Measurements from ENCODE around the gene TMEM178A.
"Not testable (repeated sequence)": the region's sequence is repeated elsewhere in the genome, so short reads cannot be mapped to it uniquely, and the experiment has no call there.

The TMEM178A gene

DNA sequence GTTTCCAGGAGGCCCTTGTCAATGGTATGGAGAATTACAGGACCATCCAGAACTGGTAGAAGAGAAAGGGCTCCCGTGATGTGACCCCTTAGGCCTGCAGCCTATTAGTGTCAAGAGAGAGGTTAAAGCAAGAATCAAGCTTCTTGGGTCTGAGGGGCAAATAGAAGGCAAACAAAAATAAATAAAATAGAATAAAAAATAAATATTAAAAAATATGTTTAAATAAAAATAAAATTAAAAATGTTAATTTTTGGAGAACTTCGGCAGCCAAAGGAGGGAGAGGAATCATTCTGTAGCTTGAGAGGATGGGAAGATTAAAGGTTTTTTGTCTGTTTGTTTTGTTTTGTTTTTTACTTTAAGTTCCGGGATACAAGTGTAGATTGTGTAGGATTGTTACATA is 15.2 kb upstream of the TMEM178A start:
- H3K27ac ChIP-seq (ENCODE audit: low read length) = no peak overlapping the region
- no peak for TF ChIP-seq EZH2 (IDR thresholded peaks at IDR 0.05; ENCODE audit: borderline replicate concordance, low read depth, low read length, severe bottlenecking)
- TF ChIP-seq, protein P1, sequence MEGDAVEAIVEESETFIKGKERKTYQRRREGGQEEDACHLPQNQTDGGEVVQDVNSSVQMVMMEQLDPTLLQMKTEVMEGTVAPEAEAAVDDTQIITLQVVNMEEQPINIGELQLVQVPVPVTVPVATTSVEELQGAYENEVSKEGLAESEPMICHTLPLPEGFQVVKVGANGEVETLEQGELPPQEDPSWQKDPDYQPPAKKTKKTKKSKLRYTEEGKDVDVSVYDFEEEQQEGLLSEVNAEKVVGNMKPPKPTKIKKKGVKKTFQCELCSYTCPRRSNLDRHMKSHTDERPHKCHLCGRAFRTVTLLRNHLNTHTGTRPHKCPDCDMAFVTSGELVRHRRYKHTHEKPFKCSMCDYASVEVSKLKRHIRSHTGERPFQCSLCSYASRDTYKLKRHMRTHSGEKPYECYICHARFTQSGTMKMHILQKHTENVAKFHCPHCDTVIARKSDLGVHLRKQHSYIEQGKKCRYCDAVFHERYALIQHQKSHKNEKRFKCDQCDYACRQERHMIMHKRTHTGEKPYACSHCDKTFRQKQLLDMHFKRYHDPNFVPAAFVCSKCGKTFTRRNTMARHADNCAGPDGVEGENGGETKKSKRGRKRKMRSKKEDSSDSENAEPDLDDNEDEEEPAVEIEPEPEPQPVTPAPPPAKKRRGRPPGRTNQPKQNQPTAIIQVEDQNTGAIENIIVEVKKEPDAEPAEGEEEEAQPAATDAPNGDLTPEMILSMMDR (IDR thresholded peaks at IDR 0.05; ENCODE audit: borderline replicate concordance, extremely low read depth, low read length, poor library complexity, severe bottlenecking) = no peak
- no peaks in the 10 kb centered on the region for H4K20me1 ChIP-seq (ENCODE audit: insufficient read depth, low read length)
- ATAC-seq (ENCODE audit: insufficient read depth, low read depth) = no peak
- H3K4me3 ChIP-seq (ENCODE audit: low read depth in 1 of 2, low read length in 2 of 2) = no peak overlapping the region
- H3K79me2 ChIP-seq (ENCODE audit: insufficient read depth, low read length) = no peaks in the 10 kb centered on the region
- no peak for DNase-seq
- H3K4me1 ChIP-seq (ENCODE audit: insufficient read depth, low read length) = no peaks in the 10 kb centered on the region
- H3K36me3 ChIP-seq (ENCODE audit: insufficient read depth, low read length) = no peaks in the 10 kb centered on the region
- H3K27me3 ChIP-seq (ENCODE audit: insufficient read depth, low read length, poor library complexity) = no peaks in the 10 kb centered on the region
- no peak overlapping the region for H2AFZ ChIP-seq (ENCODE audit: low read depth, low read length)
- peaks cover 5% of the 10 kb centered on the region for H3K9me3 ChIP-seq (ENCODE audit: insufficient read depth, low read length, severe bottlenecking)
- H3K4me2 ChIP-seq (ENCODE audit: insufficient read depth, low read length) = no peak overlapping the region
- no peak overlapping the region for H3K9ac ChIP-seq (ENCODE audit: low read depth, low read length)

DNA sequence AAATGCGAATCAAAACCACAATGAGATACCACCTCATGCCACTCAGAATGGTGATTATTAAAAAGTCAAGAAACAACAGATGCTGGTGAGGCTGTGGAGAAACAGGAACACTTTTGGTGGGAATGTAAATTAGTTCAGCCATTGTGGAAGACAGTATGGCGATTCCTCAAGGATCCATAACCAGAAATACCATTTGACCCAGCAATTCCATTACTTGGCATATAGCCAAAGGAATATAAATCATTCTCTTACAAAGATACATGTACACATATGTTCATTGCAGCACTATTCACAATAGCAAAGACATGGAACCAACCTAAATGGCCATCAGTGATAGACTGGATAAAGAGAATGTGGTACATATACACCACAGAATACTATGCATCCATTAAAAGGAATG is 9.5 kb upstream of the TMEM178A start:
- H4K20me1 ChIP-seq (ENCODE audit: insufficient read depth, low read length); H3K4me2 ChIP-seq (ENCODE audit: insufficient read depth, low read length); ATAC-seq (ENCODE audit: insufficient read depth, low read depth): not testable (repeated sequence)

DNA sequence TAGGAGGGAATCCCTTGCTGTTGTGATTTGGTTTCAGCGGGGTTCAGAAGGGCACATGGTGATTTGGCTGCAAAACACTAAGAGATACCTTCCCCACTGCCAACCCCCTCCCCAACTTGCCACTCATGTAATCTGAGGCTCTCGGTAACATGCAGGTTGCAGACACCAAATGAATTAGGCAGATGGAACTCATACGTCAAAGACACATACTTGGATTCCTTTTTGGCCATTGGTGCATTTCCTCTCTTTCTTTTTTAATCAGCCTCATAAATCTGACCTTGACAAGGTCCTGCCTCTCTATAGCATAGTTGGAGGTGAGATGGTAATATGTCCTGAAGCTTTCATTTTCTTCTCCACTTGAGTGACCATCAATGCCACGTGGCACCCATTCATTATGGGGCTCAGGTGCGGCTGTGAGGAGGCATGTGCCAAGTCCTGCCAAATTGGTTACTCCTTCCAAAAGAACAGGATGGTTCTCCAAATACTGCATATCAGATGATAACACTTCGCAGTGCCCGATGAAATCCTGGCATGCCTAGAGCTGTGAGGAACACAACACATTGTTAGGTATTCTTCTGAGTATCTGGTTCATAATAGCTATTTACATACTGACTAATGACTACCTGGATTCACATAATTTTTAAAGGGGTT is 8.3 kb upstream of the TMEM178A start:
- no peak overlapping the region for H3K4me3 ChIP-seq (ENCODE audit: low read depth in 1 of 2, low read length in 2 of 2)
- no peak overlapping the region for H3K4me2 ChIP-seq (ENCODE audit: insufficient read depth, low read length)
- H3K79me2 ChIP-seq (ENCODE audit: insufficient read depth, low read length) = no peaks in the 10 kb centered on the region
- DNase-seq (no peak), ATAC-seq (ENCODE audit: insufficient read depth, low read depth) (no peak)
- H3K36me3 ChIP-seq (ENCODE audit: insufficient read depth, low read length) = no peaks in the 10 kb centered on the region
- no peak overlapping the region for H3K9ac ChIP-seq (ENCODE audit: low read depth, low read length)
- H3K27me3 ChIP-seq (ENCODE audit: insufficient read depth, low read length, poor library complexity) = no peaks in the 10 kb centered on the region
- no peak overlapping the region for H2AFZ ChIP-seq (ENCODE audit: low read depth, low read length)
- H3K27ac ChIP-seq (ENCODE audit: low read length) = no peak overlapping the region
- TF ChIP-seq EZH2 (IDR thresholded peaks at IDR 0.05; ENCODE audit: borderline replicate concordance, low read depth, low read length, severe bottlenecking) = no peak
- TF ChIP-seq, protein P1 (IDR thresholded peaks at IDR 0.05; ENCODE audit: borderline replicate concordance, extremely low read depth, low read length, poor library complexity, severe bottlenecking) = no peak
- H3K9me3 ChIP-seq (ENCODE audit: insufficient read depth, low read length, severe bottlenecking) = peaks cover 5% of the 10 kb centered on the region
- no peaks in the 10 kb centered on the region for H3K4me1 ChIP-seq (ENCODE audit: insufficient read depth, low read length)
- H4K20me1 ChIP-seq (ENCODE audit: insufficient read depth, low read length) = no peaks in the 10 kb centered on the region

More for the DNA sequence above, 9.5 kb upstream of the TMEM178A start:
- H3K9me3 ChIP-seq (ENCODE audit: insufficient read depth, low read length, severe bottlenecking); H3K79me2 ChIP-seq (ENCODE audit: insufficient read depth, low read length); H3K27me3 ChIP-seq (ENCODE audit: insufficient read depth, low read length, poor library complexity); H3K4me3 ChIP-seq (ENCODE audit: low read depth in 1 of 2, low read length in 2 of 2); DNase-seq; H3K27ac ChIP-seq (ENCODE audit: low read length); H2AFZ ChIP-seq (ENCODE audit: low read depth, low read length); H3K4me1 ChIP-seq (ENCODE audit: insufficient read depth, low read length); H3K9ac ChIP-seq (ENCODE audit: low read depth, low read length); H3K36me3 ChIP-seq (ENCODE audit: insufficient read depth, low read length): not testable (repeated sequence)

DNA sequence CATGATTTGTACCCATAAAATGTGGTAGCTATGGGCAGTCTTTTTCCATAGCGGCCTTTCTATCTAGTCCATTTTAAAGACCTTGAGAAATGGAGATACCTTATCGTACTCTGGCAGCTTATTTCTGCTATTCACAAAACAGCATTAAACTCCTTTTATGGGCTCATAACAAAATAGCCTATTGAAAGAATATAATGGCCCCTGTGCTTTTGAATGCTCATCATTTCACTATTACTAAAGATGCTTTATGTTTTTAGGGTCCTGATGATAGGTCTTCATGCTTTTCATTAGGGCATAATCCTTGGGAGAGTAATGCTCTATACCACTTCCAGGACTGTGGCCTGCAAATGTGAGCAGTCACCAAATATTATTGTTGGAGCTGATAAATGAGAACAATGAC is 7.3 kb upstream of the TMEM178A start:
- no peaks in the 10 kb centered on the region for H3K4me1 ChIP-seq (ENCODE audit: insufficient read depth, low read length)
- no peaks in the 10 kb centered on the region for H3K36me3 ChIP-seq (ENCODE audit: insufficient read depth, low read length)
- no peaks in the 10 kb centered on the region for H3K27me3 ChIP-seq (ENCODE audit: insufficient read depth, low read length, poor library complexity)
- no peak overlapping the region for H3K9ac ChIP-seq (ENCODE audit: low read depth, low read length)
- DNase-seq = no peak
- no peaks in the 10 kb centered on the region for H3K79me2 ChIP-seq (ENCODE audit: insufficient read depth, low read length)
- no peaks in the 10 kb centered on the region for H4K20me1 ChIP-seq (ENCODE audit: insufficient read depth, low read length)
- TF ChIP-seq EZH2 (IDR thresholded peaks at IDR 0.05; ENCODE audit: borderline replicate concordance, low read depth, low read length, severe bottlenecking) = no peak
- TF ChIP-seq, protein P1 (IDR thresholded peaks at IDR 0.05; ENCODE audit: borderline replicate concordance, extremely low read depth, low read length, poor library complexity, severe bottlenecking) = no peak
- no peak overlapping the region for H3K27ac ChIP-seq (ENCODE audit: low read length)
- ATAC-seq (ENCODE audit: insufficient read depth, low read depth) = no peak
- H3K4me2 ChIP-seq (ENCODE audit: insufficient read depth, low read length) = no peak overlapping the region
- no peak overlapping the region for H2AFZ ChIP-seq (ENCODE audit: low read depth, low read length)
- H3K9me3 ChIP-seq (ENCODE audit: insufficient read depth, low read length, severe bottlenecking) = peaks cover 5% of the 10 kb centered on the region
- no peak overlapping the region for H3K4me3 ChIP-seq (ENCODE audit: low read depth in 1 of 2, low read length in 2 of 2)
